Liver (tissue), 9 donors: ENCODE measurements around the gene ZSCAN10. TPM values are rescaled to one million over a fixed set of nuclear protein-coding genes. Genes with fewer than 3 reads are reported as not detected.

ENCODE experiments used
- DNase-seq: peaks from one replicate; pipeline ENCODE4 v3.0.0-alpha.2; 2017; ENCODE audit warnings: low spot score
- H3K27ac ChIP-seq, 2 donors: one replicate each; pipeline ENCODE4 v1.7.0; 2013; ENCODE audit warnings: inconsistent platforms in 2 of 2, low read length in 2 of 2, control low read depth in 1 of 2, low read depth in 1 of 2, mild to moderate bottlenecking in 1 of 2
- H3K27me3 ChIP-seq, 4 donors: one replicate each; pipeline versions ENCODE4 v1.6.1 to v1.7.0; 2013; ENCODE audit warnings: low read length in 3 of 4, inconsistent platforms in 1 of 4, mild to moderate bottlenecking in 1 of 4, moderate library complexity in 1 of 4; ENCODE audit not compliant: control insufficient read depth in 4 of 4, insufficient read depth in 4 of 4
- H3K36me3 ChIP-seq, 4 donors: one replicate each; pipeline versions ENCODE4 v1.6.1 to v1.7.0; 2013; ENCODE audit warnings: low read length in 3 of 4, mild to moderate bottlenecking in 3 of 4, low read depth in 1 of 4, moderate library complexity in 1 of 4; ENCODE audit not compliant: control insufficient read depth in 4 of 4, insufficient read depth in 3 of 4
- H3K4me1 ChIP-seq, 4 donors: one replicate each; pipeline versions ENCODE4 v1.6.1 to v1.7.0; 2013; ENCODE audit warnings: low read length in 3 of 4, mild to moderate bottlenecking in 3 of 4, moderate library complexity in 1 of 4; ENCODE audit not compliant: control insufficient read depth in 4 of 4, insufficient read depth in 4 of 4
- H3K4me3 ChIP-seq, 3 donors: one replicate each; pipeline versions ENCODE4 v1.6.1 to v1.7.0; 2013; ENCODE audit warnings: low read length in 3 of 3, control low read depth in 1 of 3, low read depth in 1 of 3, mild to moderate bottlenecking in 1 of 3
- H3K9ac ChIP-seq, 2 donors: one replicate each; pipeline ENCODE4 v1.7.0; 2013; ENCODE audit warnings: low read length in 2 of 2, mild to moderate bottlenecking in 2 of 2, moderate library complexity in 2 of 2, control low read depth in 1 of 2, low read depth in 1 of 2
- H3K9me3 ChIP-seq, 4 donors: one replicate each; pipeline versions ENCODE4 v1.6.1 to v1.7.0; 2013; ENCODE audit warnings: low read length in 3 of 4; ENCODE audit not compliant: control insufficient read depth in 4 of 4
- EGR1 ChIP-seq, 2 donors: IDR thresholded peaks; 2 replicates each; pipeline ENCODE4 v1.6.1; 2016 to 2018; ENCODE audit warnings: antibody characterized with exemption in 2 of 2, low read depth in 2 of 2
- FOXA1 ChIP-seq: IDR thresholded peaks from 2 replicates; pipeline ENCODE4 v1.6.1; 2016; ENCODE audit warnings: antibody characterized with exemption
- FOXA2 ChIP-seq: IDR thresholded peaks from 2 replicates; pipeline ENCODE4 v1.6.1; 2016; ENCODE audit warnings: antibody characterized with exemption
- GABPA ChIP-seq, 2 donors: IDR thresholded peaks in 1 of 2; conservative IDR thresholded peaks in 1 of 2; 2 replicates each; pipeline ENCODE4 v1.6.1; 2016; ENCODE audit warnings: antibody characterized with exemption in 2 of 2, mild to moderate bottlenecking in 1 of 2, moderate library complexity in 1 of 2
- HNF4A ChIP-seq, 2 donors: conservative IDR thresholded peaks; 2 replicates each; pipeline ENCODE4 v1.6.1; 2016; ENCODE audit warnings: antibody characterized with exemption in 2 of 2, mild to moderate bottlenecking in 2 of 2
- HNF4G ChIP-seq: IDR thresholded peaks from 2 replicates; pipeline ENCODE4 v1.6.1; 2016; ENCODE audit warnings: antibody characterized with exemption
- JUND ChIP-seq, 2 donors: IDR thresholded peaks; 2 replicates each; pipeline ENCODE4 v1.6.1; 2016; ENCODE audit warnings: antibody characterized with exemption in 2 of 2
- NR2F2 ChIP-seq: IDR thresholded peaks from 2 replicates; pipeline ENCODE4 v1.6.1; 2016; ENCODE audit warnings: antibody characterized with exemption
- RAD21 ChIP-seq, 2 donors: IDR thresholded peaks; 2 replicates each; pipeline ENCODE4 v1.6.1; 2016; ENCODE audit warnings: antibody characterized with exemption in 2 of 2, mild to moderate bottlenecking in 2 of 2
- RXRA ChIP-seq, 2 donors: IDR thresholded peaks; 2 replicates each; pipeline ENCODE4 v1.6.1; 2017 to 2018; ENCODE audit warnings: antibody characterized with exemption in 2 of 2, mild to moderate bottlenecking in 1 of 2
- SP1 ChIP-seq: IDR thresholded peaks from 2 replicates; pipeline ENCODE4 v1.6.1; 2018; ENCODE audit warnings: antibody characterized with exemption, mild to moderate bottlenecking
- TAF1 ChIP-seq: conservative IDR thresholded peaks from 2 replicates; pipeline ENCODE4 v1.6.1; 2016; ENCODE audit warnings: antibody characterized with exemption, mild to moderate bottlenecking
- YY1 ChIP-seq: IDR thresholded peaks from 2 replicates; pipeline ENCODE4 v1.6.1; 2016; ENCODE audit warnings: antibody characterized with exemption, mild to moderate bottlenecking
- WGBS: extraction: QIAGEN DNeasy Blood & Tissue Kit; methylation state at CpG from one replicate; pipeline ENCODE4 v1.1.7; 2013; 5-methylcytosine and 5-hydroxymethylcytosine counted together
- polyA plus RNA-seq, 2 donors: library from polyadenylated mRNA; stranded (reverse) in 1 of 2; unstranded in 1 of 2; fragments of 200-250 nt in 1 of 2; fragments of >200 nt in 1 of 2; fragmentation: Nextera tagmentation in 1 of 2; extraction: Ambion mirVana in 1 of 2; gene quantifications; one replicate each; pipeline versions ENCODE4 v1.2.1 to v1.2.3, GENCODE V29; 2013 to 2015
- total RNA-seq, 2 donors: library from RNA; depleted of rRNA; stranded (reverse); fragments of >200 nt; gene quantifications; one replicate each; pipeline ENCODE4 v1.2.3, GENCODE V29; 2014
- TF ChIP-seq, protein P1 (sequence below): IDR thresholded peaks from 2 replicates; pipeline ENCODE4 v1.6.1; 2016; ENCODE audit warnings: antibody characterized with exemption
- TF ChIP-seq, protein P2 (sequence below): IDR thresholded peaks from 2 replicates; pipeline ENCODE4 v1.6.1; 2016; ENCODE audit warnings: antibody characterized with exemption
- TF ChIP-seq, protein P3 (sequence below): fragments of 150-350 bp; IDR thresholded peaks from 2 replicates; pipeline ENCODE4 v1.5.1; 2017; ENCODE audit warnings: improper control_type of control experiment, low read depth, low read length; ENCODE audit not compliant: missing input control
- TF ChIP-seq, protein P4 (sequence below): IDR thresholded peaks from 2 replicates; pipeline ENCODE4 v1.6.1; 2016; ENCODE audit warnings: antibody characterized with exemption, mild to moderate bottlenecking
- TF ChIP-seq, protein P5 (sequence below): IDR thresholded peaks from 2 replicates; pipeline ENCODE4 v1.6.1; 2016; ENCODE audit warnings: antibody characterized with exemption
- donor health status: healthy.
- donor health status: healthy.
- donor health status: healthy.
- donor health status: healthy.
- donor health status: healthy.

Gene ZSCAN10
- total and polyA plus RNA-seq, 4 donors = not detected

DNA sequence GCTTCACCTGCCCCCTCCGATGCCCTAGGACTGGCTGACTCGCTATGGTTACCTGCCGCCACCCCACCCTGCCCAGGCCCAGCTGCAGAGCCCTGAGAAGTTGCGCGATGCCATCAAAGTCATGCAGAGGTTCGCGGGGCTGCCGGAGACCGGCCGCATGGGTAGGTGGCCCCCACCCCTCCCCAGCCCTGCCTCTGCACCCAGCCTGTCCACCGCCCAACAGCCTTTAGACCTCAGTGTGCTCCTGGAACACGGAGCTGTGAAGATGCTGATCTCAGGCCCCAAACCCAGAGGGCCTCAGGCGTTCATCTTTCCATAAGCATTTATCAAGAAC lies 51.7 kb downstream of the ZSCAN10 start:
- H3K9me3 ChIP-seq = no peaks in the 10 kb centered on the region
- no peak for DNase-seq
- no peak overlapping the region for H3K4me3 ChIP-seq
- peaks cover 0 to 14% (median 5%) of the 10 kb centered on the region in 4 donors for H3K4me1 ChIP-seq
- TF ChIP-seq FOXA1 = no peak
- TF ChIP-seq, protein P1, sequence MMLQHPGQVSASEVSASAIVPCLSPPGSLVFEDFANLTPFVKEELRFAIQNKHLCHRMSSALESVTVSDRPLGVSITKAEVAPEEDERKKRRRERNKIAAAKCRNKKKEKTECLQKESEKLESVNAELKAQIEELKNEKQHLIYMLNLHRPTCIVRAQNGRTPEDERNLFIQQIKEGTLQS = no peak
- peaks cover 0 to 6% (median 3%) of the 10 kb centered on the region in 4 donors for H3K27me3 ChIP-seq
- no peak overlapping the region for H3K27ac ChIP-seq
- WGBS = 10% methylated on average over 13 of the region's 13 CpGs
- H3K36me3 ChIP-seq = no peaks in the 10 kb centered on the region
- no peak overlapping the region for H3K9ac ChIP-seq

DNA sequence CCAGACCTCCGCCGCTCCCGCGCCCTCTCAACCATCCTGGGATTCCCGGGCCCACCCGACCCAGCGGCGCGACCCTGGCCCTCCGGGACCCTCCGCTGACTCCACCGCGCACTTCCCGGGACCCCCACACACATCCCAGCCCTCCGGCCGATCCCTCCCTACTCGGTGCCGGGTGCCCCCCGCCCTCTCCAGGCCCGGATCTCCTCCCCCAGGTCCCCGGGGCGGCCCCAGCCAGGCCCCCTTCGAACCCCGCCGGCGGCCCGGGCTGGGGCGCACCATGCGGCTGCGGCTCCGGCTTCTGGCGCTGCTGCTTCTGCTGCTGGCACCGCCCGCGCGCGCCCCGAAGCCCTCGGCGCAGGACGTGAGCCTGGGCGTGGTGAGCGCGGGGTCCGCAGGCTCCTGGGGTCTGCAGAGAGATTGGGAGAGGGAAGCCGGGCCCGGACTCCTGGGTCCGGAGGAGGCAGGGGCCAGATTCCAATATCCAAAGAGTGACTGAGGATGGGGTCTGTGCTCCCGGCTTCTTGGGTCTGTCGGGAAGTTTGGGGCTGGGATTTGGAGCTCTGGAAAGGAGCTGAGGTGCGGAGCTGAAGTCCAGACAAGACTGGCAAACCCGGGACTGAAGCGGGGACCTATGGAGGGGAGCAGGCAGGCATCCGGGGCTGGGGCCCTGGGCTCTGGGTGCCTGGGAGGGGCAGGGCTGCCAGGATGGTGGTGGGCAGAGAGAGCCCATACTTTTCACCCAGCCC lies 52.3 kb downstream of the ZSCAN10 start:
- H3K9me3 ChIP-seq = no peaks in the 10 kb centered on the region
- TF ChIP-seq, protein P1 = no peak
- TF ChIP-seq HNF4A (conservative IDR thresholded peaks at IDR 0.05) (no peak), HNF4G (no peak), JUND (IDR thresholded peaks at IDR 0.05) (no peak), RXRA (IDR thresholded peaks at IDR 0.05) (no peak), SP1 (no peak), TAF1 (no peak), FOXA1 (no peak), GABPA (IDR thresholded peaks at IDR 0.05 in 1 of 2, conservative IDR thresholded peaks at IDR 0.05 in 1 of 2) (no peak), EGR1 (IDR thresholded peaks at IDR 0.05; ENCODE audit: low read depth in 2 of 2) (no peak), RAD21 (IDR thresholded peaks at IDR 0.05) (no peak), YY1 (no peak), NR2F2 (no peak), FOXA2 (no peak)
- TF ChIP-seq, protein P2, sequence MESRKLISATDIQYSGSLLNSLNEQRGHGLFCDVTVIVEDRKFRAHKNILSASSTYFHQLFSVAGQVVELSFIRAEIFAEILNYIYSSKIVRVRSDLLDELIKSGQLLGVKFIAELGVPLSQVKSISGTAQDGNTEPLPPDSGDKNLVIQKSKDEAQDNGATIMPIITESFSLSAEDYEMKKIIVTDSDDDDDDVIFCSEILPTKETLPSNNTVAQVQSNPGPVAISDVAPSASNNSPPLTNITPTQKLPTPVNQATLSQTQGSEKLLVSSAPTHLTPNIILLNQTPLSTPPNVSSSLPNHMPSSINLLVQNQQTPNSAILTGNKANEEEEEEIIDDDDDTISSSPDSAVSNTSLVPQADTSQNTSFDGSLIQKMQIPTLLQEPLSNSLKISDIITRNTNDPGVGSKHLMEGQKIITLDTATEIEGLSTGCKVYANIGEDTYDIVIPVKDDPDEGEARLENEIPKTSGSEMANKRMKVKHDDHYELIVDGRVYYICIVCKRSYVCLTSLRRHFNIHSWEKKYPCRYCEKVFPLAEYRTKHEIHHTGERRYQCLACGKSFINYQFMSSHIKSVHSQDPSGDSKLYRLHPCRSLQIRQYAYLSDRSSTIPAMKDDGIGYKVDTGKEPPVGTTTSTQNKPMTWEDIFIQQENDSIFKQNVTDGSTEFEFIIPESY = no peak
- TF ChIP-seq, protein P3, sequence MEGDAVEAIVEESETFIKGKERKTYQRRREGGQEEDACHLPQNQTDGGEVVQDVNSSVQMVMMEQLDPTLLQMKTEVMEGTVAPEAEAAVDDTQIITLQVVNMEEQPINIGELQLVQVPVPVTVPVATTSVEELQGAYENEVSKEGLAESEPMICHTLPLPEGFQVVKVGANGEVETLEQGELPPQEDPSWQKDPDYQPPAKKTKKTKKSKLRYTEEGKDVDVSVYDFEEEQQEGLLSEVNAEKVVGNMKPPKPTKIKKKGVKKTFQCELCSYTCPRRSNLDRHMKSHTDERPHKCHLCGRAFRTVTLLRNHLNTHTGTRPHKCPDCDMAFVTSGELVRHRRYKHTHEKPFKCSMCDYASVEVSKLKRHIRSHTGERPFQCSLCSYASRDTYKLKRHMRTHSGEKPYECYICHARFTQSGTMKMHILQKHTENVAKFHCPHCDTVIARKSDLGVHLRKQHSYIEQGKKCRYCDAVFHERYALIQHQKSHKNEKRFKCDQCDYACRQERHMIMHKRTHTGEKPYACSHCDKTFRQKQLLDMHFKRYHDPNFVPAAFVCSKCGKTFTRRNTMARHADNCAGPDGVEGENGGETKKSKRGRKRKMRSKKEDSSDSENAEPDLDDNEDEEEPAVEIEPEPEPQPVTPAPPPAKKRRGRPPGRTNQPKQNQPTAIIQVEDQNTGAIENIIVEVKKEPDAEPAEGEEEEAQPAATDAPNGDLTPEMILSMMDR = no peak
- TF ChIP-seq, protein P4, sequence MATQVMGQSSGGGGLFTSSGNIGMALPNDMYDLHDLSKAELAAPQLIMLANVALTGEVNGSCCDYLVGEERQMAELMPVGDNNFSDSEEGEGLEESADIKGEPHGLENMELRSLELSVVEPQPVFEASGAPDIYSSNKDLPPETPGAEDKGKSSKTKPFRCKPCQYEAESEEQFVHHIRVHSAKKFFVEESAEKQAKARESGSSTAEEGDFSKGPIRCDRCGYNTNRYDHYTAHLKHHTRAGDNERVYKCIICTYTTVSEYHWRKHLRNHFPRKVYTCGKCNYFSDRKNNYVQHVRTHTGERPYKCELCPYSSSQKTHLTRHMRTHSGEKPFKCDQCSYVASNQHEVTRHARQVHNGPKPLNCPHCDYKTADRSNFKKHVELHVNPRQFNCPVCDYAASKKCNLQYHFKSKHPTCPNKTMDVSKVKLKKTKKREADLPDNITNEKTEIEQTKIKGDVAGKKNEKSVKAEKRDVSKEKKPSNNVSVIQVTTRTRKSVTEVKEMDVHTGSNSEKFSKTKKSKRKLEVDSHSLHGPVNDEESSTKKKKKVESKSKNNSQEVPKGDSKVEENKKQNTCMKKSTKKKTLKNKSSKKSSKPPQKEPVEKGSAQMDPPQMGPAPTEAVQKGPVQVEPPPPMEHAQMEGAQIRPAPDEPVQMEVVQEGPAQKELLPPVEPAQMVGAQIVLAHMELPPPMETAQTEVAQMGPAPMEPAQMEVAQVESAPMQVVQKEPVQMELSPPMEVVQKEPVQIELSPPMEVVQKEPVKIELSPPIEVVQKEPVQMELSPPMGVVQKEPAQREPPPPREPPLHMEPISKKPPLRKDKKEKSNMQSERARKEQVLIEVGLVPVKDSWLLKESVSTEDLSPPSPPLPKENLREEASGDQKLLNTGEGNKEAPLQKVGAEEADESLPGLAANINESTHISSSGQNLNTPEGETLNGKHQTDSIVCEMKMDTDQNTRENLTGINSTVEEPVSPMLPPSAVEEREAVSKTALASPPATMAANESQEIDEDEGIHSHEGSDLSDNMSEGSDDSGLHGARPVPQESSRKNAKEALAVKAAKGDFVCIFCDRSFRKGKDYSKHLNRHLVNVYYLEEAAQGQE = no peak
- TF ChIP-seq, protein P5, sequence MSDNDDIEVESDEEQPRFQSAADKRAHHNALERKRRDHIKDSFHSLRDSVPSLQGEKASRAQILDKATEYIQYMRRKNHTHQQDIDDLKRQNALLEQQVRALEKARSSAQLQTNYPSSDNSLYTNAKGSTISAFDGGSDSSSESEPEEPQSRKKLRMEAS = no peak
- no peak for DNase-seq
- 5% methylated on average over 54 of the region's 54 CpGs for WGBS
- peak overlapping the region in 1 of 3 donors; percentile 41 for H3K4me3 ChIP-seq
- H3K36me3 ChIP-seq = no peaks in the 10 kb centered on the region
- peaks cover 0 to 14% (median 5%) of the 10 kb centered on the region in 4 donors for H3K4me1 ChIP-seq
- no peak overlapping the region for H3K27ac ChIP-seq
- H3K27me3 ChIP-seq = peaks cover 0 to 6% (median 3%) of the 10 kb centered on the region in 4 donors
- no peak overlapping the region for H3K9ac ChIP-seq
